Transverse colon (tissue), 4 donors: ENCODE data around the gene TLR5. TPM values are rescaled to one million over a fixed set of nuclear protein-coding genes. Genes with fewer than 3 reads are reported as not detected.

ENCODE experiments used
- DNase-seq: peaks from one replicate; pipeline ENCODE4 v3.0.0-alpha.2; 2019
- H3K27ac ChIP-seq, 4 donors: fragments of 200-600 bp; sonication (generic); 2 replicates each; pipeline ENCODE4 v1.5.1; 2016 to 2018; ENCODE audit warnings: inconsistent platforms in 4 of 4
- H3K27me3 ChIP-seq: fragments of 200-600 bp; sonication (generic); 2 replicates; pipeline ENCODE4 v1.5.1; 2017; ENCODE audit warnings: inconsistent platforms
- H3K36me3 ChIP-seq, 4 donors: fragments of 200-600 bp; sonication (generic); 2 replicates each; pipeline ENCODE4 v1.5.1; 2017 to 2019; ENCODE audit warnings: inconsistent platforms in 4 of 4
- H3K4me1 ChIP-seq, 4 donors: fragments of 200-600 bp; sonication (generic); 2 replicates each; pipeline ENCODE4 v1.5.1; 2017 to 2020; ENCODE audit warnings: inconsistent platforms in 4 of 4
- H3K4me3 ChIP-seq, 4 donors: fragments of 200-600 bp; sonication (generic); 1 replicate in 1 of 4; 2 replicates in 3 of 4; pipeline versions ENCODE4 v1.5.1 to v1.6.1; 2017 to 2019; ENCODE audit warnings: inconsistent platforms in 4 of 4
- H3K9me3 ChIP-seq, 2 donors: fragments of 200-600 bp; sonication (generic); 2 replicates each; pipeline ENCODE4 v1.5.1; 2017 to 2019; ENCODE audit warnings: inconsistent platforms in 2 of 2
- EP300 ChIP-seq: sonication (generic); formaldehyde crosslinking; IDR thresholded peaks from one replicate; pipeline ENCODE4 v1.6.1; 2017; ENCODE audit warnings: antibody characterized with exemption, low read depth
- POLR2A ChIP-seq: fragments of 450-650 bp; IDR thresholded peaks from one replicate; pipeline ENCODE4 v1.6.1; 2016; ENCODE audit warnings: antibody characterized with exemption, mild to moderate bottlenecking, moderate library complexity
- POLR2AphosphoS5 ChIP-seq, 3 donors: sonication (generic); formaldehyde crosslinking; IDR thresholded peaks; one replicate each; pipeline ENCODE4 v1.6.1; 2016; ENCODE audit warnings: antibody characterized with exemption in 3 of 3
- WGBS, 2 donors: methylation state at CpG; one replicate each; pipeline ENCODE4 v1.1.5; 2018; ENCODE audit warnings: low coverage in 1 of 2; 5-methylcytosine and 5-hydroxymethylcytosine counted together
- in situ Hi-C, 4 donors: fragments of 200-750 bp; cut with MboI; loops; one replicate each; pipeline versions ENCODE4 v1.15.0 to v1.15.1; 2017; ENCODE audit warnings: low sequenced_read_pairs in 3 of 4, low pct_ligation_motif_present in 1 of 4, low pct_unique_long_range_greater_than_20kb in 1 of 4
- intact Hi-C: fragments of 100-400 bp; cut with DNase I; formaldehyde crosslinking; loops from one replicate; pipeline ENCODE4 v1.15.1; 2023; ENCODE audit warnings: low total_unique reads
- total RNA-seq, 4 donors: library from RNA; depleted of rRNA; stranded (reverse); fragments of >200 nt; gene quantifications; one replicate each; pipeline ENCODE4 v1.1.0, GENCODE V29; 2016
- TF ChIP-seq, protein P1 (sequence below), 5 experiments: fragments of 200-600 bp in 3 of 5; fragments of 450-650 bp in 2 of 5; sonication (generic) in 3 of 5; IDR thresholded peaks; 1 replicate in 2 of 5; 2 replicates in 3 of 5; pipeline ENCODE4 v1.5.1; 2016 to 2017; ENCODE audit warnings: antibody characterized with exemption in 5 of 5, inconsistent platforms in 3 of 5, mild to moderate bottlenecking in 2 of 5, moderate library complexity in 1 of 5

TLR5 gene
- total RNA-seq, 4 donors from 2014 or later = 1.9 to 9.4 (median 3.8) TPM; not detected in 1

DNA sequence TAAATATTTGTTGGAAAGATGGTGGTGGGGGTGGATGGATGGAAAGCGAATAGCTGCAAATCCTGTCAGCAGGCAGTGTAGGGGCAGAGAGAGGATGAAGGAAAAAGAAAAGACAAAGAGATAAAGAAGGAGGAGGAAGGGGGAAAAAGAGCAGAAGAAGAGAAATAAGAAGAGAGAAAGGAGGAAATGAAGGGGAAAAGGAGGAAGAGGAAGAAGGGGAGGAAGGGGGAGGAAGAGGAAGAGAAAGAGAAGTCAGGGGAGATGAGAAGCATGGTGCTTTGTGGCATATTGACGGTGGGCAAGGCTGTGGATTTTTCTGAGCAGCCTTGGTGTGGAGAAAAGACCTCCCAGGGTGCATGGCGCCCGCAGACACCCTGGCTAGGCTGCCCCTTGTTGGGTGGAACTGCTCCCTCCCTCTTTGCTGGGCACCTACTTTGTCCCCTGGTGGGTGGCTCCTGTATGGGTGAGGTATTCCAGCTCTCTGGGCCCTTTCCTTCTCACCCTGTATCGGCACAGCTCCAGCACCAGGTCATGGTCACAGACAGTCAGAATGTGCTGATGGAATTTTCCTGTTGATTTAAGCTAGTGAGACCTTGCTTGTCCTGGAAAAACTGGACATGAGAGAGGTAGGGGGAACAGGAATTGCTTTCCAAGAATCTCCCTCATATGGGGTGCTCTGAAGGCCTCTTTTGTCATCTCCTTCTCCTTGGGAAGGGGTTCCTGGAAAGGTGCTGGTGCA, 45.7 kb upstream of the TLR5 start:
- Histone ChIP-seq H3K4me3 (no peak overlapping the region), H3K27ac (no peak overlapping the region), H3K27me3 (no peaks in the 10 kb centered on the region), H3K4me1 (no peaks in the 10 kb centered on the region), H3K36me3 (no peaks in the 10 kb centered on the region), H3K9me3 (no peaks in the 10 kb centered on the region)
- in situ Hi-C loops (no loop called here), intact Hi-C loops (no loop called here)
- DNase-seq = no peak
- 85 to 93% methylated on average over 3 to 5 of the region's 5 CpGs for WGBS, 2 donors
- TF ChIP-seq, protein P1, sequence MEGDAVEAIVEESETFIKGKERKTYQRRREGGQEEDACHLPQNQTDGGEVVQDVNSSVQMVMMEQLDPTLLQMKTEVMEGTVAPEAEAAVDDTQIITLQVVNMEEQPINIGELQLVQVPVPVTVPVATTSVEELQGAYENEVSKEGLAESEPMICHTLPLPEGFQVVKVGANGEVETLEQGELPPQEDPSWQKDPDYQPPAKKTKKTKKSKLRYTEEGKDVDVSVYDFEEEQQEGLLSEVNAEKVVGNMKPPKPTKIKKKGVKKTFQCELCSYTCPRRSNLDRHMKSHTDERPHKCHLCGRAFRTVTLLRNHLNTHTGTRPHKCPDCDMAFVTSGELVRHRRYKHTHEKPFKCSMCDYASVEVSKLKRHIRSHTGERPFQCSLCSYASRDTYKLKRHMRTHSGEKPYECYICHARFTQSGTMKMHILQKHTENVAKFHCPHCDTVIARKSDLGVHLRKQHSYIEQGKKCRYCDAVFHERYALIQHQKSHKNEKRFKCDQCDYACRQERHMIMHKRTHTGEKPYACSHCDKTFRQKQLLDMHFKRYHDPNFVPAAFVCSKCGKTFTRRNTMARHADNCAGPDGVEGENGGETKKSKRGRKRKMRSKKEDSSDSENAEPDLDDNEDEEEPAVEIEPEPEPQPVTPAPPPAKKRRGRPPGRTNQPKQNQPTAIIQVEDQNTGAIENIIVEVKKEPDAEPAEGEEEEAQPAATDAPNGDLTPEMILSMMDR (IDR thresholded peaks at IDR 0.05) = no peak
- TF ChIP-seq POLR2AphosphoS5 (IDR thresholded peaks at IDR 0.05) (no peak), EP300 (no peak), POLR2A (no peak)

DNA sequence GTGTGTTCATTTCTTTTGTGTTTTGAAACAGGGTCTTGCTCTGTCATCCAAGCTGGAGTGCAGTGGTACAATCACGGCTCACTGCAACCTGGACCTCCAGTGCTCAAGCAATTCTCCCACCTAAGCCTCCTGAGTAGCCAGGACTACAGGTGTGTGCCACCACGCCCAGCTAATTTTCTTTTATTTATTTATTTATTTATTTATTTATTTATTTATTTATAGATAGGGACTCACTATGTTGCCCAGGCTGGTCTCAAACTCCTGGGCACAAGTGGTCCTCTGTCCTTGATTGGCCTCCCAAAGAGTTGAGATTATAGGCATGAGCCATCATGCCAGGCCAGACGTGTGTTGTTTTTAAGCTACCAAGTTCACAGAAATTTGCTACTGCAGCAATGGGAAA, 43.8 kb upstream of the TLR5 start:
- no peak overlapping the region for H3K27ac ChIP-seq
- no peaks in the 10 kb centered on the region for H3K27me3 ChIP-seq
- TF ChIP-seq EP300 (no peak), POLR2AphosphoS5 (IDR thresholded peaks at IDR 0.05) (no peak)
- TF ChIP-seq, protein P1 (IDR thresholded peaks at IDR 0.05) = no peak
- no peak overlapping the region for H3K4me3 ChIP-seq
- no peaks in the 10 kb centered on the region for H3K4me1 ChIP-seq
- in situ Hi-C loops (no loop called here), intact Hi-C loops (no loop called here)
- no peaks in the 10 kb centered on the region for H3K36me3 ChIP-seq
- H3K9me3 ChIP-seq = no peaks in the 10 kb centered on the region
- DNase-seq = no peak
- WGBS, 2 donors = 82 to 95% methylated on average over 3 of the region's 3 CpGs

DNA sequence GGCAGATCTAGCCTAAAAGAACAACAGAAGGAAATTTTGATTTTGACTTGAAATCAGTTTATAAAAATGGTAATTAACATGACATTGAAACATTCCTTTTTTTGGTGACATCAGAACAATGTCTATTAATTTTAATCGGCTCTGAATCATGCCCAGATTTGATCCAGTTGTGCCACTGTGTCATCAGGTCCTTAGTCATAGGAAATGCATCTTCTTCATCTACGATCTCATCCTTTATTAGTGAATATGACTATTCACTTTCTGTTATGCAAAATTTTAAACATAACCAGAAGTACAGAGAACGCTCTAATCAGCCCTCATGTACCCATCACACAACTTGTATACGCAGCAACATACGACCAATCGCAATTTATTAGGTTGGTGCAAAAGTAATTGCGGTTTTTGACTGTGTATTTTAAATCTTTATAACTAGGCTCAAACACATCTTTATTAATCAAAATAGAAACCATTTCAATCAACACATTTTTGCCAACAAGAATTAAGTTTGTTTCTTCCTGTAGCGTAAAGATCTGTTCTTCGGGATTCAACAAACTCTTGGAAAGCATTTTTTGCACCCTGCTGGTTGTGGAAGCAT, 40.3 kb upstream of the TLR5 start:
- in situ Hi-C loops = no loop called here
- TF ChIP-seq POLR2AphosphoS5 (IDR thresholded peaks at IDR 0.05) = no peak
- H3K4me1 ChIP-seq = no peaks in the 10 kb centered on the region
- DNase-seq = no peak
- intact Hi-C loops = no loop called here
- H3K4me3 ChIP-seq = no peak overlapping the region
- no peak overlapping the region for H3K27ac ChIP-seq
- no peaks in the 10 kb centered on the region for H3K9me3 ChIP-seq
- H3K27me3 ChIP-seq = no peaks in the 10 kb centered on the region
- WGBS, 2 donors = 87 to 92% methylated on average over 9 of the region's 9 CpGs
- no peaks in the 10 kb centered on the region for H3K36me3 ChIP-seq

DNA sequence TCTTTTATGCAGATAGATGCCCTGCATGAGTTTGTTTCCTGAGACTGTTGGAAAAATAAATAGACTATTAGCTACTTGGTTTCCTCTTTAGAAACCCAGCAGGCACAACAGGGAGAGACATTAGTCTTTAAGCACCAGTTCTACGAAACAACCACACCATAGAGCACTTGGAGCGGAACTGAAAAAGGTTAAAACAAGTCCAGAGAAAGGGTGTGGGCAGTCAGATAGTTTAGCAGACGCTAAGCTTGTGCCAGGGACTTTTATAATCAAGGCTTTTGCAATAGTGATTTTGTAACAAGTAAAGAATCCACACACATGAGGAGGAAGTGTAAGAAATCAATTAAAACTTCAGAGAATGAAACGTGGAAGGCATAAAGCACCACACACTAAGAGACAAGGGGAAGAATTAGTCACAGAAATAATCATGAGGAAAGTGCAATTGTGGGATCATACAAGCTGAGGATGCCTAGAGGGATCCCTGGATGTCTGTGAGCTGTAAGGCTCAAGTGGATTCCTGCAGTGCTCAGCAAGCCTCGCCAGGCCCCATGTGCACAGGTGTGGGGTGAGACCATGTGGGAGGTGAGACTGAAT, 37.8 kb upstream of the TLR5 start:
- no peak for DNase-seq
- no peaks in the 10 kb centered on the region for H3K36me3 ChIP-seq
- intact Hi-C loops = no loop called here
- 43 to 52% methylated on average over 4 to 5 of the region's 5 CpGs for WGBS, 2 donors
- peak overlapping the region; percentile 17 to 50 (median 38) for H3K27ac ChIP-seq
- H3K27me3 ChIP-seq = no peaks in the 10 kb centered on the region
- H3K9me3 ChIP-seq = no peaks in the 10 kb centered on the region
- no peak overlapping the region for H3K4me3 ChIP-seq
- H3K4me1 ChIP-seq = no peaks in the 10 kb centered on the region
- in situ Hi-C loops = no loop called here
- TF ChIP-seq POLR2AphosphoS5 (IDR thresholded peaks at IDR 0.05) = peak in 1 of 3 donors; percentile 32
- no peak for TF ChIP-seq EP300

DNA sequence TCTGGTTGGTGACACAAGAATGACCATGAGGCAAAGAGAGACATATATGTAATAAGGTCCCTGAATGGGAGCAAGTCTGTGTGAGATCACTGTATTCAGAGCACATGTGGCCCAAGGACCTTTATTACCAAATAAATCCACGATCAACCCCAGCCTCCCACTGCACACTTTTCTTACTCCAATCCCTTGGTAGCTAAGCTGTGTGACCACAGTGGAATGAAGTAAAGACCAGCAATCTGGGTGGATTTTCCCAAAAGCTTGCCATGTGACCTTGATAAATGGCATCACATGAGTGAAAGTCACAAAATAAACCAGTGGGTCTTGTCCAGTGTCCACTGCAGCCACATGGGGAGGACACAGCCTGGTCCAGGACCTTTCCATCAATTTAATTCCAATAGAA, 36.7 kb upstream of the TLR5 start:
- Histone ChIP-seq H3K4me3 (no peak overlapping the region), H3K9me3 (no peaks in the 10 kb centered on the region), H3K36me3 (no peaks in the 10 kb centered on the region), H3K27ac (no peak overlapping the region), H3K27me3 (no peaks in the 10 kb centered on the region), H3K4me1 (no peaks in the 10 kb centered on the region)
- DNase-seq = no peak
- in situ Hi-C loops (no loop called here), intact Hi-C loops (no loop called here)
- TF ChIP-seq POLR2AphosphoS5 (IDR thresholded peaks at IDR 0.05) = no peak
- TF ChIP-seq EP300 = no peak
- TF ChIP-seq, protein P1 (IDR thresholded peaks at IDR 0.05) = no peak
- TF ChIP-seq POLR2A = no peak
- WGBS, 2 donors = 55% methylated on average over 1 of the region's 1 CpG; no CpG with 5 or more reads in 1 of the 2 donors
